PC-9 (cell line): ENCODE measurements around the gene NAA20. TPM values are rescaled to one million over a fixed set of nuclear protein-coding genes. Genes with fewer than 3 reads are reported as not detected.

Experiments used
- BruUV-seq: library from RNA; stranded (reverse); fragments of 400-500 nt; replicated peaks from 2 replicates; lab custom pipeline; 2021; lab: Mats Ljungman, UMichigan
- CTCF ChIA-PET: fragments of 300-600 bp; sonication (Branson Sonifier 250); formaldehyde crosslinking; loops from one replicate; lab custom pipeline; 2022; ENCODE audit warnings: antibody characterized with exemption; lab: Charles Lee
- POLR2A ChIA-PET: fragments of 300-600 bp; sonication (Branson Sonifier 250); formaldehyde crosslinking; loops from one replicate; lab custom pipeline; 2022; ENCODE audit warnings: antibody characterized with exemption; ENCODE audit not compliant: unreplicated experiment; lab: Charles Lee
- DNase-seq, 2 experiments: peaks; one replicate each; pipeline versions ENCODE4 v3.0.0 to v3.0.0-alpha.2; 2015 to 2022; ENCODE audit warnings: mixed read lengths in 1 of 2
- H2AFZ ChIP-seq: fragments of 200-600 bp; sonication (generic); 2 replicates; pipeline ENCODE4 v1.8.1; 2017; ENCODE audit warnings: antibody characterized with exemption
- H3F3A ChIP-seq: fragments of 200-600 bp; sonication (generic); 2 replicates; pipeline ENCODE4 v1.8.1; 2017; ENCODE audit warnings: antibody characterized with exemption, mild to moderate bottlenecking, low read depth; ENCODE audit not compliant: insufficient read depth
- H3K27ac ChIP-seq: fragments of 200-600 bp; sonication (generic); 2 replicates; pipeline ENCODE4 v1.6.1; 2016; ENCODE audit warnings: mixed run types
- H3K27me3 ChIP-seq: fragments of 200-600 bp; sonication (generic); 2 replicates; pipeline ENCODE4 v1.6.1; 2016; ENCODE audit warnings: low read depth, mixed run types; ENCODE audit not compliant: insufficient read depth
- H3K36me3 ChIP-seq: fragments of 200-600 bp; sonication (generic); 2 replicates; pipeline ENCODE4 v1.6.1; 2016; ENCODE audit warnings: low read depth, mixed run types
- H3K4me1 ChIP-seq: fragments of 200-600 bp; sonication (generic); replicated peaks from 2 replicates; pipeline ENCODE4 v1.6.1; 2016; ENCODE audit warnings: mixed run types; ENCODE audit not compliant: insufficient read depth
- H3K4me2 ChIP-seq: fragments of 200-600 bp; sonication (generic); 2 replicates; pipeline ENCODE4 v1.6.1; 2017; ENCODE audit warnings: mixed run types
- H3K4me3 ChIP-seq: fragments of 200-600 bp; sonication (generic); 2 replicates; pipeline ENCODE4 v1.6.1; 2016; ENCODE audit warnings: mixed run types
- H3K79me2 ChIP-seq: fragments of 200-600 bp; sonication (generic); 2 replicates; pipeline ENCODE4 v1.6.1; 2017; ENCODE audit warnings: low read depth, mixed run types
- H3K9me2 ChIP-seq: fragments of 200-600 bp; sonication (generic); 2 replicates; pipeline ENCODE4 v1.8.1; 2017; ENCODE audit warnings: mild to moderate bottlenecking; ENCODE audit not compliant: insufficient read depth
- H3K9me3 ChIP-seq: fragments of 200-600 bp; sonication (generic); 2 replicates; pipeline ENCODE4 v1.8.1; 2016; ENCODE audit warnings: low read depth; ENCODE audit not compliant: insufficient read depth
- H4K20me1 ChIP-seq: fragments of 200-600 bp; sonication (generic); 2 replicates; pipeline ENCODE4 v1.8.1; 2017; ENCODE audit not compliant: insufficient read depth
- EZH2 ChIP-seq: fragments of 200-600 bp; sonication (generic); IDR thresholded peaks from 2 replicates; pipeline ENCODE4 v1.8.0; 2017; ENCODE audit warnings: antibody characterized with exemption, low read depth
- intact Hi-C: fragments of 100-400 bp; cut with micrococcal nuclease; formaldehyde crosslinking; loops from one replicate; pipeline ENCODE4 v1.10.0; 2022; ENCODE audit not compliant: unreplicated experiment
- total RNA-seq: library from RNA; stranded (reverse); gene quantifications from 2 replicates; pipeline ENCODE4 v1.2.3, GENCODE V29; 2021
- TF ChIP-seq, protein P1 (sequence below): fragments of 200-600 bp; sonication (generic); conservative IDR thresholded peaks from 2 replicates; pipeline ENCODE4 v1.6.1; 2017; ENCODE audit warnings: mixed run types, antibody characterized with exemption, mild to moderate bottlenecking, moderate library complexity

Gene NAA20
- total RNA-seq, 1 experiment from 2014 or later: 167 TPM

- no peak overlapping the region for H3K27ac ChIP-seq
- H3F3A ChIP-seq: peaks cover 7% of the 10 kb centered on the region; the same call in 1 of the 2 replicates
- POLR2A ChIA-PET: no interaction called here
- intact Hi-C loops: no loop called here
- BruUV-seq: no TSS peak
- no peak overlapping the region for H2AFZ ChIP-seq
- no peak overlapping the region for H3K4me3 ChIP-seq
- H3K9me3 ChIP-seq: no peaks in the 10 kb centered on the region
- DNase-seq: no peak
- peaks cover 4% of the 10 kb centered on the region for H3K79me2 ChIP-seq
- CTCF ChIA-PET: interaction anchor here (0.8 kb wide), 1 partner anchor 110 kb away, joined by 4 read pairs; no protein-coding TSS in a partner anchor
- no peaks in the 10 kb centered on the region for H3K36me3 ChIP-seq
- H3K4me1 ChIP-seq: peaks cover 12% of the 10 kb centered on the region
- H3K9me2 ChIP-seq: no peaks in the 10 kb centered on the region
- H4K20me1 ChIP-seq: no peaks in the 10 kb centered on the region
- H3K27me3 ChIP-seq: no peaks in the 10 kb centered on the region
- TF ChIP-seq, protein P1, sequence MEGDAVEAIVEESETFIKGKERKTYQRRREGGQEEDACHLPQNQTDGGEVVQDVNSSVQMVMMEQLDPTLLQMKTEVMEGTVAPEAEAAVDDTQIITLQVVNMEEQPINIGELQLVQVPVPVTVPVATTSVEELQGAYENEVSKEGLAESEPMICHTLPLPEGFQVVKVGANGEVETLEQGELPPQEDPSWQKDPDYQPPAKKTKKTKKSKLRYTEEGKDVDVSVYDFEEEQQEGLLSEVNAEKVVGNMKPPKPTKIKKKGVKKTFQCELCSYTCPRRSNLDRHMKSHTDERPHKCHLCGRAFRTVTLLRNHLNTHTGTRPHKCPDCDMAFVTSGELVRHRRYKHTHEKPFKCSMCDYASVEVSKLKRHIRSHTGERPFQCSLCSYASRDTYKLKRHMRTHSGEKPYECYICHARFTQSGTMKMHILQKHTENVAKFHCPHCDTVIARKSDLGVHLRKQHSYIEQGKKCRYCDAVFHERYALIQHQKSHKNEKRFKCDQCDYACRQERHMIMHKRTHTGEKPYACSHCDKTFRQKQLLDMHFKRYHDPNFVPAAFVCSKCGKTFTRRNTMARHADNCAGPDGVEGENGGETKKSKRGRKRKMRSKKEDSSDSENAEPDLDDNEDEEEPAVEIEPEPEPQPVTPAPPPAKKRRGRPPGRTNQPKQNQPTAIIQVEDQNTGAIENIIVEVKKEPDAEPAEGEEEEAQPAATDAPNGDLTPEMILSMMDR: no peak
- no peak for TF ChIP-seq EZH2
- no peak overlapping the region for H3K4me2 ChIP-seq
Observed at GRCh38 chr20:20012541-20012940, 4.6 kb upstream of the NAA20 start.

DNA sequence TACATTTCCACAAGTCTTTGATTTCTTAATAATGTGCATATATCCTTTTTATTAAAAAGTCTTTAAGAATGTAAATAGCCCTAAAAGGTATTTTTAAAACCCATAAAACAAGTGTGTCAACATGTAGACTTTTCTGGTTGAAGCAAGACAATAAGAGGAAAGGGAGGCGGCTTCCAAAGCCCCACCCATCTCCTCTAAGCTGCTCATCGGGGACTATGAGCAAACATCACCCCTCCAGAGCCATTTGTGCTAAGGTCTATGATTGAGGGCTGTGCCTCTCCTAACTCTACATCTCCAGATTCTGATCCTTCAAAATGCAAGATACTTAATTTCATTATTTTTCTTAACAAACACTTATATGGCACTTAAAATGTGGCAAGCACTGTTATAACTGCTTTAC lies 2.5 kb upstream of the NAA20 start:
- no peaks in the 10 kb centered on the region for H3K27me3 ChIP-seq
- peaks cover 7% of the 10 kb centered on the region; the same call in 1 of the 2 replicates for H3F3A ChIP-seq
- CTCF ChIA-PET: no interaction called here
- H3K9me2 ChIP-seq: no peaks in the 10 kb centered on the region
- peaks cover 24% of the 10 kb centered on the region for H3K4me1 ChIP-seq
- intact Hi-C loops: loop anchor here (5.0 kb wide), 1 partner anchor 38 kb away; the partner anchor contains the start of genes CFAP61 and CRNKL1
- H4K20me1 ChIP-seq: no peaks in the 10 kb centered on the region
- DNase-seq: no peak
- POLR2A ChIA-PET: interaction anchor here (0.7 kb wide), 1 partner anchor 231 kb away, joined by 3 read pairs; no protein-coding TSS in a partner anchor
- peaks cover 25% of the 10 kb centered on the region for H3K79me2 ChIP-seq
- H3K36me3 ChIP-seq: peaks cover 2% of the 10 kb centered on the region; the same call in 1 of the 2 replicates
- no peak overlapping the region for H3K4me2 ChIP-seq
- no peak overlapping the region for H3K4me3 ChIP-seq
- TF ChIP-seq EZH2: no peak
- TF ChIP-seq, protein P1: no peak
- no peak overlapping the region for H2AFZ ChIP-seq
- H3K27ac ChIP-seq: no peak overlapping the region
- BruUV-seq: no TSS peak
- no peaks in the 10 kb centered on the region for H3K9me3 ChIP-seq

GRCh38 chr20:20017844-20018185 lies 653 bp downstream of the NAA20 start:
- DNase-seq: no peak
- peaks cover 26% of the 10 kb centered on the region for H3K4me1 ChIP-seq
- no peaks in the 10 kb centered on the region for H3K27me3 ChIP-seq
- peaks cover 11% of the 10 kb centered on the region; the same call in 1 of the 2 replicates for H3F3A ChIP-seq
- peak overlapping the region; percentile 99 for H3K4me3 ChIP-seq
- H3K79me2 ChIP-seq: peaks cover 57% of the 10 kb centered on the region
- H3K9me3 ChIP-seq: no peaks in the 10 kb centered on the region
- H3K9me2 ChIP-seq: no peaks in the 10 kb centered on the region
- POLR2A ChIA-PET: interaction anchor here (1.3 kb wide), 1 partner anchor 15 kb away, joined by 4 read pairs; no protein-coding TSS in a partner anchor
- peaks cover 11% of the 10 kb centered on the region; the same call in 1 of the 2 replicates for H4K20me1 ChIP-seq
- intact Hi-C loops: loop anchor here (1.0 to 5.0 kb wide), 5 partner anchors 25 to 234 kb away; partner anchors contain the start of genes CFAP61 and CRNKL1
- peak overlapping the region; percentile 74 for H3K27ac ChIP-seq
- CTCF ChIA-PET: no interaction called here
- peak overlapping the region; percentile 98 for H3K4me2 ChIP-seq
- no peak for TF ChIP-seq EZH2
- TF ChIP-seq, protein P1: no peak
- peak overlapping the region; percentile 87 for H2AFZ ChIP-seq
- no TSS peak for BruUV-seq
- H3K36me3 ChIP-seq: peaks cover 19% of the 10 kb centered on the region
